IMR-90 (cell line): ENCODE measurements around the gene PDCL3. TPM values are rescaled to one million over a fixed set of nuclear protein-coding genes. Genes with fewer than 3 reads are reported as not detected.

Experiments used
- ATAC-seq: fragments of 200-7000 bp; cut with Tn5 transposase; 2 replicates; pipeline ENCODE4 v1.9.1; 2020; ENCODE audit warnings: low read depth, mild to moderate bottlenecking, moderate library complexity
- BruUV-seq: library from RNA; stranded (reverse); fragments of 400-500 nt; replicated peaks from 2 replicates; lab custom pipeline; 2021; lab: Mats Ljungman, UMichigan
- CTCF ChIA-PET: fragments of 300-600 bp; formaldehyde crosslinking; extraction: SDS; loops from one replicate; lab custom pipeline; 2021; ENCODE audit warnings: antibody characterized with exemption; lab: Yijun Ruan, JAX
- POLR2A ChIA-PET: fragments of 300-600 bp; sonication (Branson Sonifier 250); formaldehyde crosslinking; loops from one replicate; lab custom pipeline; 2022; ENCODE audit warnings: antibody characterized with exemption; ENCODE audit not compliant: unreplicated experiment; lab: Charles Lee
- DNase-seq: peaks from one replicate; pipeline ENCODE4 v3.0.0; 2013
- H2AFZ ChIP-seq: replicated peaks from 2 replicates; pipeline ENCODE3; 2013; ENCODE audit warnings: low read length, mild to moderate bottlenecking; ENCODE audit not compliant: poor library complexity
- H2AK5ac ChIP-seq: 2 replicates; pipeline ENCODE4 v1.6.1; 2013; ENCODE audit warnings: low read depth, low read length, inconsistent platforms
- H2AK9ac ChIP-seq: replicated peaks from 2 replicates; pipeline ENCODE3; 2013; ENCODE audit warnings: mild to moderate bottlenecking, low read depth, low read length, moderate library complexity; ENCODE audit not compliant: poor library complexity
- H2BK120ac ChIP-seq: 2 replicates; pipeline ENCODE4 v1.6.1; 2013; ENCODE audit warnings: low read depth, low read length, inconsistent platforms
- H2BK15ac ChIP-seq: 3 replicates; pipeline ENCODE4 v1.6.1; 2013; ENCODE audit warnings: low read depth, low read length, inconsistent platforms
- H2BK20ac ChIP-seq: 2 replicates; pipeline ENCODE4 v1.6.1; 2013; ENCODE audit warnings: low read depth, mild to moderate bottlenecking, inconsistent platforms, low read length, moderate library complexity
- H2BK5ac ChIP-seq: 2 replicates; pipeline ENCODE4 v1.6.1; 2013; ENCODE audit warnings: mild to moderate bottlenecking, low read depth, low read length, inconsistent platforms; ENCODE audit not compliant: poor library complexity, severe bottlenecking
- H3K14ac ChIP-seq: replicated peaks from 2 replicates; pipeline ENCODE4 v1.6.1; 2013; ENCODE audit warnings: low read depth, low read length, inconsistent platforms
- H3K18ac ChIP-seq: 2 replicates; pipeline ENCODE4 v1.6.1; 2013; ENCODE audit warnings: low read depth, low read length, control low read depth
- H3K23ac ChIP-seq: 2 replicates; pipeline ENCODE4 v1.6.1; 2013; ENCODE audit warnings: low read depth, low read length, inconsistent platforms
- H3K27ac ChIP-seq: 2 replicates; pipeline ENCODE4 v1.5.1; 2013; ENCODE audit warnings: mild to moderate bottlenecking, control low read depth, low read length; ENCODE audit not compliant: insufficient read depth
- H3K27me3 ChIP-seq: 2 replicates; pipeline ENCODE4 v1.6.1; 2013; ENCODE audit warnings: low read length; ENCODE audit not compliant: control insufficient read depth, insufficient read depth
- H3K36me3 ChIP-seq: 2 replicates; pipeline ENCODE4 v1.6.1; 2013; ENCODE audit warnings: low read length, mixed read lengths; ENCODE audit not compliant: control insufficient read depth, insufficient read depth
- H3K4ac ChIP-seq: 2 replicates; pipeline ENCODE4 v1.6.1; 2013; ENCODE audit warnings: low read depth, low read length, inconsistent platforms
- H3K4me1 ChIP-seq: 2 replicates; pipeline ENCODE4 v1.6.1; 2013; ENCODE audit warnings: low read length, mixed read lengths; ENCODE audit not compliant: control insufficient read depth, insufficient read depth
- H3K4me2 ChIP-seq: 2 replicates; pipeline ENCODE4 v1.6.1; 2013; ENCODE audit warnings: low read depth, mild to moderate bottlenecking, control low read depth, low read length, moderate library complexity
- H3K4me3 ChIP-seq: 2 replicates; pipeline ENCODE4 v1.5.1; 2013; ENCODE audit warnings: low read depth, mild to moderate bottlenecking, control low read depth, low read length, moderate library complexity; ENCODE audit not compliant: insufficient read depth
- H3K56ac ChIP-seq: 2 replicates; pipeline ENCODE4 v1.6.1; 2013; ENCODE audit warnings: low read length, inconsistent platforms; ENCODE audit not compliant: insufficient read depth; ENCODE audit errors: extremely low read depth
- H3K79me1 ChIP-seq, 2 experiments: 2 replicates each; pipeline ENCODE4 v1.6.1; 2013; ENCODE audit warnings: low read length in 2 of 2, inconsistent platforms in 1 of 2, low read depth in 1 of 2
- H3K9ac ChIP-seq: 2 replicates; pipeline ENCODE4 v1.6.1; 2013; ENCODE audit warnings: low read depth, low read length, control low read depth
- H3K9me1 ChIP-seq: 2 replicates; pipeline ENCODE4 v1.6.1; 2013; ENCODE audit warnings: low read length, inconsistent platforms; ENCODE audit not compliant: insufficient read depth
- H3K9me3 ChIP-seq: 2 replicates; pipeline ENCODE4 v1.6.1; 2013; ENCODE audit warnings: low read length; ENCODE audit not compliant: control insufficient read depth, insufficient read depth
- H4K20me1 ChIP-seq: 2 replicates; pipeline ENCODE4 v1.6.1; 2013; ENCODE audit warnings: low read length, inconsistent platforms; ENCODE audit not compliant: insufficient read depth
- H4K5ac ChIP-seq: 2 replicates; pipeline ENCODE4 v1.6.1; 2013; ENCODE audit warnings: mild to moderate bottlenecking, low read depth, low read length, control low read depth
- H4K8ac ChIP-seq, 2 experiments: 2 replicates each; pipeline ENCODE4 v1.6.1; 2013; ENCODE audit warnings: low read depth in 2 of 2, low read length in 2 of 2, control low read depth in 1 of 2, inconsistent platforms in 1 of 2
- H4K91ac ChIP-seq: 2 replicates; pipeline ENCODE4 v1.6.1; 2013; ENCODE audit warnings: low read depth, low read length, inconsistent platforms; ENCODE audit not compliant: insufficient read depth
- ELK1 ChIP-seq: fragments of 150-350 bp; IDR thresholded peaks from 2 replicates; pipeline ENCODE4 v1.6.1; 2016; ENCODE audit warnings: low read depth, mild to moderate bottlenecking, low read length, moderate library complexity, borderline replicate concordance
- NFE2L2 ChIP-seq: fragments of 150-350 bp; IDR thresholded peaks from 2 replicates; pipeline ENCODE4 v1.6.1; 2016; ENCODE audit warnings: low read depth, mild to moderate bottlenecking, low read length
- WGBS, 2 experiments: methylation state at CpG; one replicate each; pipeline versions ENCODE4 v1.1.5 to v1.1.7; 2013; ENCODE audit warnings: missing lambda C conversion rate in 2 of 2; ENCODE audit not compliant: insufficient read length in 1 of 2; ENCODE audit errors: extremely low coverage in 2 of 2; 5-methylcytosine and 5-hydroxymethylcytosine counted together
- dilution Hi-C: fragments of 300-500 bp; cut with HindIII; formaldehyde crosslinking; loops from one replicate; pipeline ENCODE4 v1.14.3; 2018; ENCODE audit warnings: low sequenced_read_pairs; ENCODE audit not compliant: unreplicated experiment
- in situ Hi-C: fragments of 300-500 bp; cut with MboI; formaldehyde crosslinking; loops from 3 replicates; pipeline ENCODE4 v1.14.3; 2019; ENCODE audit warnings: low sequenced_read_pairs, inconsistent platforms, mixed read lengths
- intact Hi-C: fragments of 100-400 bp; cut with micrococcal nuclease; formaldehyde crosslinking; loops from 2 replicates; pipeline ENCODE4 v1.10.0; 2022
- polyA plus RNA-seq, 3 experiments: library from polyadenylated mRNA; depleted of rRNA; stranded (reverse); fragments of >200 nt; gene quantifications; 2 replicates each; pipeline ENCODE4 v1.2.3, GENCODE V29; 2012; ENCODE audit warnings: low replicate concordance in 1 of 3
- total RNA-seq: library from RNA; depleted of rRNA; stranded (reverse); fragments of >200 nt; gene quantifications from 2 replicates; pipeline ENCODE4 v1.2.3, GENCODE V29; 2012

Gene PDCL3
- total and polyA plus RNA-seq, 2 of the 4 experiments (the other 2 are of a cell fraction) = 9.5 to 26.4 TPM

DNA sequence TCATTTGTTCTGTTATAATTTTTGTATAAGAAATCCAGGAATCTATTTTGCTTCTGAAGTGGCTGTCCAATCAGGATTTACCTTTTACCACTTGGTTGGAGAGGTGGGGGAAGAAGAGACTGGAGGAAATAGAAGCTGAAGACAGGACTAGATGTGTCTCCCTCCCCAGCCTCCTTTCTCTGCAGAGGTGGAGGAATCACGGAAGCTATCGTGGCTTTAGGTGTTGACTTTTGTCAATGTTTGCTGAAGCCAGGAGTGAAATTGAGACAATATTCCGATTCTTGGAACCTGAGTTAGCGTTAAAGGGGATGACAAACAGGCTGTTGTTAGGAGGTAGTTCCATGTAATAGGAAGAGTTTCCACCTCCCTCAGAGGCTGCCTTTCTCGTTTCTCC lies 43.5 kb downstream of the PDCL3 start:
- no CpG with 5 or more reads among the region's 5 CpGs for WGBS, 2 experiments
- dilution Hi-C loops = no loop called here
- Histone ChIP-seq H3K4me1 (no peaks in the 10 kb centered on the region), H3K4me3 (no peak overlapping the region), H3K4me2 (no peak overlapping the region), H2AK5ac (no peak overlapping the region), H3K27me3 (peaks cover 4% of the 10 kb centered on the region; the same call in 1 of the 2 replicates), H3K23ac (no peak overlapping the region), H3K36me3 (no peaks in the 10 kb centered on the region), H3K56ac (no peak overlapping the region), H2AFZ (peak overlapping the region; percentile 41), H3K14ac (no peak overlapping the region), H2BK20ac (no peak overlapping the region), H4K5ac (no peak overlapping the region), H2BK5ac (no peak overlapping the region), H2AK9ac (no peak overlapping the region), H3K18ac (no peak overlapping the region), H3K4ac (no peak overlapping the region), H3K9me1 (no peaks in the 10 kb centered on the region), H2BK120ac (no peak overlapping the region), H3K9ac (no peak overlapping the region), H3K27ac (no peak overlapping the region), H4K20me1 (no peaks in the 10 kb centered on the region), H4K8ac (no peak overlapping the region), H4K91ac (no peak overlapping the region), H2BK15ac (no peak overlapping the region), H3K9me3 (no peaks in the 10 kb centered on the region), H3K79me1 (no peaks in the 10 kb centered on the region)
- ChIA-PET POLR2A (no interaction called here), CTCF (interaction anchor here (0.7 to 1.6 kb wide), 2 partner anchors 13 to 265 kb away, joined by 3 to 4 read pairs; no protein-coding TSS in a partner anchor)
- no peak for TF ChIP-seq ELK1
- no peak for TF ChIP-seq NFE2L2
- intact Hi-C loops = loop anchor here (5.0 kb wide), 1 partner anchor 601 kb away; no protein-coding TSS in a partner anchor
- no peak for ATAC-seq
- DNase-seq = no peak
- BruUV-seq = no TSS peak
- in situ Hi-C loops = loop anchor here (5.0 to 25.0 kb wide), 3 partner anchors 206 to 606 kb away; partner anchors contain the start of gene NPAS2
